Right lobe of liver (tissue), 6 donors: ENCODE results near the gene RNPEPL1. TPM values are rescaled to one million over a fixed set of nuclear protein-coding genes. Genes with fewer than 3 reads are reported as not detected.
"Not testable (repeated sequence)": the region's sequence is repeated elsewhere in the genome, so short reads cannot be mapped to it uniquely, and the experiment has no call there.

Experiments
- ATAC-seq, 4 donors: fragments of 200-7000 bp; cut with Tn5 transposase; one replicate each; pipeline ENCODE4 v1.9.1; 2020; ENCODE audit warnings: mild to moderate bottlenecking in 4 of 4, moderate library complexity in 4 of 4
- DNase-seq, 3 donors: peaks; one replicate each; pipeline ENCODE4 v3.0.0-alpha.2; 2020
- H3K27ac ChIP-seq, 3 donors: fragments of 200-600 bp; one replicate each; pipeline ENCODE4 v1.8.0; 2022
- H3K27me3 ChIP-seq, 2 donors: fragments of 200-600 bp; one replicate each; pipeline ENCODE4 v1.8.0; 2022
- H3K36me3 ChIP-seq, 4 donors: fragments of 200-600 bp; sonication (generic) in 1 of 4; one replicate each; pipeline versions ENCODE4 v1.5.1 to v1.8.0; 2017 to 2022; ENCODE audit warnings: control low read depth in 1 of 4
- H3K4me1 ChIP-seq, 4 donors: fragments of 200-600 bp; sonication (generic) in 1 of 4; one replicate each; pipeline versions ENCODE4 v1.5.1 to v1.8.0; 2017 to 2022; ENCODE audit warnings: control low read depth in 1 of 4
- H3K4me3 ChIP-seq, 3 donors: fragments of 200-600 bp; one replicate each; pipeline ENCODE4 v1.8.0; 2022
- H3K9me3 ChIP-seq, 4 donors: fragments of 200-600 bp; sonication (generic) in 1 of 4; one replicate each; pipeline versions ENCODE4 v1.5.1 to v1.8.0; 2017 to 2022; ENCODE audit warnings: control low read depth in 1 of 4
- CTCF ChIP-seq, 4 donors: fragments of 200-600 bp in 3 of 4; fragments of 450-650 bp in 1 of 4; IDR thresholded peaks; one replicate each; pipeline versions ENCODE4 v1.5.1 to v1.8.0; 2016 to 2022; ENCODE audit warnings: antibody characterized with exemption in 4 of 4, mild to moderate bottlenecking in 2 of 4
- POLR2A ChIP-seq: fragments of 450-650 bp; IDR thresholded peaks from one replicate; pipeline ENCODE4 v1.6.1; 2017; ENCODE audit warnings: antibody characterized with exemption, mild to moderate bottlenecking
- WGBS: methylation state at CpG from one replicate; pipeline ENCODE4 v1.1.6; 2018; ENCODE audit warnings: low coverage, low lambda C conversion rate; ENCODE audit not compliant: insufficient coverage; ENCODE audit errors: missing lambda C conversion rate; 5-methylcytosine and 5-hydroxymethylcytosine counted together
- intact Hi-C, 2 donors: fragments of 100-400 bp; cut with DNase I; formaldehyde crosslinking; loops; one replicate each; pipeline versions ENCODE4 v1.11.2 to v1.14.1; 2022
- total RNA-seq, 6 experiments: library from RNA; depleted of rRNA in 2 of 6; stranded (reverse); fragments of >200 nt in 2 of 6; fragmentation: NEBNext Ultra II Directional in 3 of 6; extraction: Animal tissue kit (Norgen Biotek cat#: 25700) in 3 of 6; gene quantifications; one replicate each; pipeline versions ENCODE4 v1.1.0 to v1.2.4, GENCODE V29; 2016 to 2023
- donor health status: DM: no; HTN: yes; CAD: no.
- donor health status: DM: no; HTN: no; CAD: no.
- donor health status: DM: no; HTN: no; CAD: no.
- donor health status: DM: no; HTN: yes; CAD: no.
- donor health status: DM: no; HTN: yes; CAD: no.

Gene RNPEPL1
- total RNA-seq, 6 experiments from 2014 or later: 24.7 to 105 (median 31.0) TPM

DNA sequence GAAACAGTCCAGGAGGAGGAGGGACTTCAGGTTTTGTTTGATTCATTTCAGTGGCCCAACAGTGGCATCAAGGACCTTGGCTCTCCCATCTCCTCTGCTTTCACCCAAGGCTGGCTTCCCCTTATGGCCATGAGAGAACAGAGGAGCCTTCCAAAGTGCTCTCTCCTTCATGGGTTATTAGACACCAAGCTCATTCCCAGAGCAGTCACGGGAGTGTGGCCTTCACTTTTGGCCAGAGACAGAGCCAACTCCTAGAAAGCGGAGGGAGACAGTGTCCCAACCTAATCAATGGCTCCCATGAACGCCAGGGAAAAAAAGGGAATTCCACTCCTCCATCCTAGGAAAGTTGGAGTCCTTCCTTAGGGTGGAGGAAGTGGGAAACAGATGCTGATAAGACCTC lies 9.0 kb upstream of the RNPEPL1 start:
- TF ChIP-seq POLR2A (no peak), CTCF (IDR thresholded peaks at IDR 0.05) (no peak)
- DNase-seq: no peak
- Histone ChIP-seq H3K36me3 (no peaks in the 10 kb centered on the region), H3K27ac (no peak overlapping the region), H3K4me1 (peaks cover 0 to 33% (median 16%) of the 10 kb centered on the region in 4 donors), H3K27me3 (no peaks in the 10 kb centered on the region), H3K9me3 (no peaks in the 10 kb centered on the region), H3K4me3 (no peak overlapping the region)
- ATAC-seq: no peak
- intact Hi-C loops: no loop called here
- 60% methylated on average over 1 of the region's 3 CpGs for WGBS

DNA sequence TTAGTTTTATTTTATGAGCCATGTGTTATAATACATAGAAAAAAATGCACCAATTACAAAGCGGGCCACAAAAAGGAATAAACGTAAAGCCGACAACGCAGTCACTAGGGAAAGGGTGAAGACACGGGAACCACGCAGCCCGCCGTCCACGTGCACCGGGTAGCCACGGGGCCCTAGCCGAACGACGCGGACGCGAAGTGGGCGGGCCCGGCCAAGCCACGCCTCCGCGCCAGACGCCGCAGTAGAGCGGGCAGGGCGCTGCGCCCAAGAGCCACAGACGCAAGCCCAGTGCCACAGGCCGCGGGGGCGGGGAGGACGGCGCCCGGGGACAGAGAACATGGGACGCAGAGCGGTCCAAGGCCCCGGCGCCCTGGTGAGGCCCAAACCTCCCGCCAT lies 8.2 kb upstream of the RNPEPL1 start, which contains the start of gene DUSP28:
DUSP28 (plus strand) TSS at position 274 of the 396 bp plus-strand sequence. CDS start 328 bp downstream, outside the sequence.
- H3K4me1 ChIP-seq: peaks cover 0 to 33% (median 16%) of the 10 kb centered on the region in 4 donors
- no peaks in the 10 kb centered on the region for H3K36me3 ChIP-seq
- under 1% methylated on average over 10 of the region's 39 CpGs for WGBS
- peak within 1 kb of the TSS; percentile 94 to 99 (median 98) for H3K27ac ChIP-seq
- DNase-seq (peak; percentile 95 to 96 (median 95)), ATAC-seq (peak; percentile 75 to 85 (median 81))
- no peak for TF ChIP-seq CTCF (IDR thresholded peaks at IDR 0.05)
- peak; percentile 94 for TF ChIP-seq POLR2A
- no peaks in the 10 kb centered on the region for H3K9me3 ChIP-seq
- intact Hi-C loops: no loop called here
- H3K4me3 ChIP-seq: peak within 1 kb of the TSS; percentile 73 to 94 (median 88)
- no peaks in the 10 kb centered on the region for H3K27me3 ChIP-seq

DNA sequence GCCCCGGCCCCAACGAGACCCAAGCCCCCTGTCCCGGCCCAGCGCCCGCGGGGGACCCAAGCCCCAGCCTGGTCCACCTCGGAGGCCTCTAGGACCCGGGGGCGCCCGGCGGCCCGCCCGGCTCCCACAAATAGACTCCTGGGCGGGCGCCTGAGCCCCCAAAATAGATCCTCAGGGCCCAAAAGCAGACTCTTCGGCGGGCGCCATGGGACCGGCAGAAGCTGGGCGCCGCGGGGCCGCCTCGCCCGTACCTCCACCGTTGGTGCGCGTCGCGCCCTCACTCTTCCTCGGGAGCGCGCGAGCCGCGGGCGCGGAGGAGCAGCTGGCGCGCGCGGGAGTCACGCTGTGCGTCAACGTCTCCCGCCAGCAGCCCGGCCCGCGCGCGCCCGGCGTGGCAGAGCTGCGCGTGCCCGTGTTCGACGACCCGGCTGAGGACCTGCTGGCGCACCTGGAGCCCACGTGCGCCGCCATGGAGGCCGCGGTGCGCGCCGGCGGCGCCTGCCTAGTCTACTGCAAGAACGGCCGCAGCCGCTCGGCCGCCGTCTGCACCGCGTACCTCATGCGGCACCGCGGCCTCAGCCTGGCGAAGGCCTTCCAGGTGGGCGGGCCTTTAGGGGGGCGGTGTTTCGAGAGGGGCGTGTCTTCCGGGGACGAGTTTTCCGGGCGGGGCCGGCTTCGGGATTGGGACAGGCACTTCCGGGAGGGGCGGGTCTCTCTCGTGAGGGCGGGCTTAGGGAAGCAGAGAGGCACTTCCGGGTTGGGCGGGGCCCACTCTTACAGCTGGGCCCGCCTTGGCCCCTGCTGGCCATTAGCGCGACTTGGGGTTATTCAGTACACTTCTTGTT lies 7.6 kb upstream of the RNPEPL1 start:
- peak; percentile 100 for DNase-seq
- no peaks in the 10 kb centered on the region for H3K27me3 ChIP-seq
- H3K27ac ChIP-seq: peak overlapping the region; percentile 94 to 99 (median 98)
- H3K4me1 ChIP-seq: peaks cover 0 to 38% (median 17%) of the 10 kb centered on the region in 4 donors
- intact Hi-C loops: no loop called here
- WGBS: 0% methylated on average over 10 of the region's 101 CpGs
- TF ChIP-seq POLR2A (peak; percentile 89), CTCF (IDR thresholded peaks at IDR 0.05) (peak; percentile 16 to 41 (median 36))
- H3K4me3 ChIP-seq: peak overlapping the region; percentile 73 to 94 (median 88)
- peak; percentile 84 to 88 (median 86) for ATAC-seq
- no peaks in the 10 kb centered on the region for H3K9me3 ChIP-seq
- H3K36me3 ChIP-seq: no peaks in the 10 kb centered on the region

- Histone ChIP-seq H3K4me1 (peaks cover 0 to 44% (median 20%) of the 10 kb centered on the region in 4 donors), H3K4me3 (peak overlapping the region; percentile 28 to 94 (median 88)), H3K27ac (peak overlapping the region; percentile 63 to 99 (median 81)), H3K36me3 (no peaks in the 10 kb centered on the region), H3K27me3 (no peaks in the 10 kb centered on the region), H3K9me3 (no peaks in the 10 kb centered on the region)
- DNase-seq (no peak), ATAC-seq (peak in 1 of 4 donors; percentile 0)
- intact Hi-C loops: no loop called here
- 35% methylated on average over 9 of the region's 14 CpGs for WGBS
- no peak for TF ChIP-seq CTCF (IDR thresholded peaks at IDR 0.05)
- no peak for TF ChIP-seq POLR2A
These were observed 6.8 kb upstream of the RNPEPL1 start for GRCh38 chr2:240561325-240561971.

GRCh38 chr2:240563231-240563630 lies 5.1 kb upstream of the RNPEPL1 start:
- H3K4me3 ChIP-seq, DNase-seq, H3K9me3 ChIP-seq, H3K27me3 ChIP-seq, H3K27ac ChIP-seq, H3K36me3 ChIP-seq, ATAC-seq, intact Hi-C loops: not testable (repeated sequence)
- WGBS: 91% methylated on average over 14 of the region's 17 CpGs
- peaks cover 0 to 47% (median 23%) of the 10 kb centered on the region in 4 donors for H3K4me1 ChIP-seq
